Stimulated activated naive CD8-positive, alpha-beta T cell treated with anti-CD3 and anti-CD28 coated beads, Interleukin-15, amount 100 ng/mL, for 72 hours (primary cell): ENCODE data around the gene PPP1R3E.
"Not testable (repeated sequence)": the region's sequence is repeated elsewhere in the genome, so short reads cannot be mapped to it uniquely, and the experiment has no call there.

Source experiments
- ATAC-seq: fragments of 150-1000 bp; cut with Tn5 transposase; 2 replicates; pipeline ENCODE4 v1.10.0; 2021; ENCODE audit warnings: mild to moderate bottlenecking, moderate library complexity
- DNase-seq, 2 donors: peaks; one replicate each; pipeline ENCODE4 v3.0.0; 2021 to 2022
- H3K27ac Mint-ChIP-seq, 2 donors: one replicate each; pipeline ENCODE4 v1.8.0; 2022; ENCODE audit warnings: mild to moderate bottlenecking in 2 of 2, mixed read lengths in 2 of 2, moderate library complexity in 2 of 2
- H3K27me3 Mint-ChIP-seq: one replicate; pipeline ENCODE4 v1.8.0; 2022; ENCODE audit warnings: mixed read lengths
- H3K4me1 Mint-ChIP-seq: one replicate; pipeline ENCODE4 v1.8.0; 2022; ENCODE audit warnings: mild to moderate bottlenecking, mixed read lengths
- H3K4me3 Mint-ChIP-seq, 2 donors: one replicate each; pipeline ENCODE4 v1.8.0; 2022; ENCODE audit warnings: mild to moderate bottlenecking in 2 of 2, mixed read lengths in 2 of 2, moderate library complexity in 1 of 2
- H3K9me3 Mint-ChIP-seq, 2 donors: one replicate each; pipeline ENCODE4 v1.8.0; 2022; ENCODE audit warnings: mixed read lengths in 2 of 2

Gene PPP1R3E

DNA sequence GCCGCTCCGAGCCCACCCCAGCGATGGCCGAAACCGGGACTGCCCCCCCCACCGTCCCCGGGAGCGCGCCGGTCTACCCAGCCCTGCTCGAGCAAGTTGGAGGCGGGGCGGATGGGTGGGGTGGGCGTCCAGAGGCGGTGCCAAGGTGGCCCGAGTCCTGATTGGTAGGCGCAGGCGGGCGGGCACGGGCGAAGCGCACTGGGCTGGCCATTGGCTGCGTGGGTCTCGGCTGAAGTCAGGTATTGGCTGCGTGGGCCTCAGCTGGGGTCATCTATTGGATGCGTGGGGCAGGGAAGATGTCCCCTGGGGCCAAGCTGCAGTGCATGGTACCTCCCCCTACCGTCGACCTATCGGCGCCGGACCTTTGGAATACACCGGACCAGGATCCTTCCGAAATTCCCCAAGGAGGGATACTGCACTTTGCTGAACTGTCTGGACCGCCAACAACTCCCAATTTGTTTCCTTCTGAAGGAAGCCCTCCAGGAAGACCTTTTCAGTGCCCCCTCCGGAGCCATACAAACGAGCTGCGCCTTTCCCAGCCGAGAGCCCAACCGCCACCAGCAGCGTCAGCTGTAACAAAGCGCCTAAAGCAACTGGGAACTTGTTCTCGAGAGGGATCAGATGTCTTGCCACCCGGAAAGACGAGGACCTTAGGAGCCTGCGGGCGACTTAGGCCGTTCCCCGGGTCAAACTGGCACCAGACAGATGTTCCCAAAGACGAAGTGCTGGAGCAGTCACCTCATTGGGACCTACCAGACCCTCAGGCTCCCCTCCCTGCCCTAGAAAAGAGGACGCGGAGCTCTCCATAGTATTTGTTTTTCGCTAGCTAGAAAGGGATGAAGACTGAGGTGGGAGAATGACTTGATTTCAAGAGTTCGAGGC, 16.4 kb downstream of the PPP1R3E start, which contains the start of gene HOMEZ:
TSS of gene HOMEZ (minus strand) at position 113 of the 882 bp plus-strand sequence. CDS start 180 bp downstream, outside the sequence.
- Mint-ChIP-seq H3K4me3 (peak within 1 kb of the TSS; percentile 89 to 94), H3K4me1 (peaks cover 31% of the 10 kb centered on the region), H3K27me3 (no peaks in the 10 kb centered on the region), H3K9me3 (no peaks in the 10 kb centered on the region), H3K27ac (peak within 1 kb of the TSS; percentile 92 to 93)
- peak; percentile 97 to 98 for DNase-seq
- ATAC-seq, result peak; percentile 99

DNA sequence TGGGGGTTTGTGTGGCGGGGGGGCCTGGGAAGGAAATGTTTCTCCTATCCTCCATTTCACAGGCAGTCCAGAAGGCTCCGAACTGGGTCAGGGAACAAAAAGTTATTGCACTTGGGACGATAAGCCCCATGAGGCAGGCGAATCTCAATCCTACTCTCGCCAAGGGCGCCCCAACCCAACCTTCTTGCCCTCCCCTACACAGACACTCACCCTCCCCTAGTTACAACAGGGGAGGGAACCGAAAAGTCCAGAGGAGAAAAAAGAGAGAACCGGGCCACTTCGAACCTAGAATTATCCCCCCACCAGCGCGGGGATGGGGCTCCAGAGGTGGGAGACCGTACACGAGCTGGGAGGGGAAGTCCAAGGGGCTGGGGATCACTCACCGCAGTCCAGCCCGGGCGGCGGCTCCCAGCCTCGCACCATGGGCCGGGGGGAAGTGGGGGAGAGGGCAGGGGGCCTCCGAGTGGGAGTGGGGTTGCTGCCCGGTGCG, 17.1 kb downstream of the PPP1R3E start:
- H3K4me3 Mint-ChIP-seq, result peak overlapping the region; percentile 89 to 94
- H3K27ac Mint-ChIP-seq, result peak overlapping the region; percentile 71 to 91
- H3K4me1 Mint-ChIP-seq, result peaks cover 31% of the 10 kb centered on the region
- H3K27me3 Mint-ChIP-seq, result no peaks in the 10 kb centered on the region
- ATAC-seq (peak; percentile 56), DNase-seq (no peak)
- H3K9me3 Mint-ChIP-seq, result no peaks in the 10 kb centered on the region

DNA sequence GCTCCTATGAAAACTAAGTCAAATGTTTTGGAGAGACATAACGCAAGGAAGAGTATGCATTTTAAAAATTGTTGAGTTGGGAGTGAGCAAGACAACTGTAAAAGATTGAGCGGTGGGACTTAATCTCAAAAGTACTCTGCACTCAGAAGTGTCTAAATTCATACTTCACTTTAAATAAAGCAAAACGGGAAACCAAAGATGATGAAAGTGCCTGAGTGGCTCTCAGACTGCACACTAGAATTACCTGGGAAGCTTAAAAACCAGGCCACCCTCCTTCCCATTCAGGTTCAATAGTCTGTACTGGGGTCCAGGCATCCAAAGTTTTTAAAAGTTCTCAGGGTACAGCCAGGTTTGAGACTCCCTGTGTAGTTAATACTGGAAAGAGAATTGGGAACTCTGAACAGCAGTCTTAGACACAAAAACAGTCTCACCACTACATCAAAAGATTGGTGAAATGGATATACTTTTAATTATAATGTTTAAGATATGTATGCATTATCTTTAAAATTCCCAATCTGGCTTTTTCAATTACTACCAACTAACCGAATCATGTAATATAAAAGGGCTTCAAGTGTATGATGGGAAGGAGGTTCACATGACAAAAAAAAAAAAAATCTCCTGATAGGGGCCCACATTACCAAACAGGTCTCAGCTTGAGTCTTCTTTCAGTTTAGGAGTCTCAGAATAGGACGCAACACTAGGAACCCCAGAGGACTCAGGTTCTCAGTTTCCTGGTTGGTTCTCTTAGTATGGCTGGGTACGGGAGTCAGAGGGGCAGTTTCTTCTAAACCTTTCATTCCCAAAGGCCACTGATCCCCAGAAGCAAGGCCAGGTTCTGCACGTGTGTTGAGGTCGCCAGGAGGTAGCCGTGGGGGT, 17.8 kb downstream of the PPP1R3E start:
- H3K4me1 Mint-ChIP-seq, result peaks cover 31% of the 10 kb centered on the region
- H3K9me3 Mint-ChIP-seq, result no peaks in the 10 kb centered on the region
- no peak for ATAC-seq
- peak overlapping the region; percentile 89 to 94 for H3K4me3 Mint-ChIP-seq
- H3K27ac Mint-ChIP-seq, result peak overlapping the region; percentile 91 to 93
- DNase-seq, result no peak
- no peaks in the 10 kb centered on the region for H3K27me3 Mint-ChIP-seq

DNA sequence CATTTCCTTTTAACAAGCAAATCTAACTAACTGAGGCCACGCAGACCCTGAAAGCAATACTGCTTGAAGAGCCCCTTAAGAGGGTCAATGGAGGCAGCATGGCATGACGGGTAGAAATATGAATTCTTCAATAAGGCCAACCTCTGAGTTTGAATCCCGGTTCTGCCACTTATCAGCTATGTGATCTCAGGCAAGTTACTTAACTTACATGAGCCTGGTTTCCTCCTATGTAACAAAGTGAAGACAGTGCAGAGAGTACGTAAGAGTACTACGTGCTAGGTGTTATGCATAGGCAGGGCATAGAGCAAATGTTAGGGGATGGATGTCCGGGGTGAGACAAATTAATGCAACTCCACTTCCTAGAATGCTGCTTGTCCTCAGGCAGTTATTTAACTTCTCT, 21.4 kb downstream of the PPP1R3E start:
- DNase-seq (no peak), ATAC-seq (no peak)
- H3K27me3 Mint-ChIP-seq, result no peaks in the 10 kb centered on the region
- peaks cover 23% of the 10 kb centered on the region for H3K4me1 Mint-ChIP-seq
- H3K27ac Mint-ChIP-seq, result no peak overlapping the region
- no peak overlapping the region for H3K4me3 Mint-ChIP-seq
- no peaks in the 10 kb centered on the region for H3K9me3 Mint-ChIP-seq

DNA sequence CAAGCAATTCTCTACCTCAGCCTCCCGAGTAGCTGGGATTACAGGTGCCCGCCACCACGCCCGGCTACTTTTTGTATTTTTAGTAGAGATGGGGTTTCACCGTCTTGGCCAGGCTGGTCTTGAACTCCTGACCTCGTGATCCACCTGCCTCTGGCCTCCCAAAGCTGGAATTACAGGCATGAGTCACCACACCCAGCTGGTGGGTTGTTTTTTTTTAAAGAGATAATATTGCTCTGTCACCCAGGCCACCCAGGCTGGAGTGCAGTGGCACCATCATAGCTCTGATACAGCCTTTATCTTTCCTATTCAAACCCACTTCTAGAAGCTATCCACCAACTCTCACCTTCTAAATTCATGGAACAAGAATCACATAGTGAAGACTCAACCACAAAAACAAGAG, 24.7 kb downstream of the PPP1R3E start:
- H3K4me3 Mint-ChIP-seq, H3K27ac Mint-ChIP-seq, H3K4me1 Mint-ChIP-seq, H3K27me3 Mint-ChIP-seq, H3K9me3 Mint-ChIP-seq, DNase-seq, ATAC-seq: not testable (repeated sequence)

DNA sequence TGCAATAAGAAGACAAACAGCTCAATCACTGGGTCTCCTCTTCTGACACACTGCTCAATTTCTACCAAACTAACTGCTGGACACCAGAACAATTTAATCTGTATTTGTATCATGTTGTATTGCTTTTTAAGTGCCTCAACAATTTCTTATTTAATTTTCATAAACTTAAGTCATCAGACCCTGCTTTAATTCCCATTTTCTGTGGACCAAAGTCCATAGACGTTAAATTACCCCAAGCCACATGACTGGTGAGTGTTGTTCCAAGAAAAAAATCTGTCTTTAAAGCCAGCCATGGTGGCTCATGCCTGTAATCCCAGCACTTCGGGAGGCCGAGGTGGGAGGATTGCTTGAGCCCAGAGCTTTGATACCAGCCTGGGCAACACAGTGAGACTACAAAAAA, 25.5 kb downstream of the PPP1R3E start:
- H3K9me3 Mint-ChIP-seq, result no peaks in the 10 kb centered on the region
- ATAC-seq (no peak), DNase-seq (no peak)
- no peaks in the 10 kb centered on the region for H3K27me3 Mint-ChIP-seq
- H3K4me1 Mint-ChIP-seq, result no peaks in the 10 kb centered on the region
- no peak overlapping the region for H3K4me3 Mint-ChIP-seq
- no peak overlapping the region for H3K27ac Mint-ChIP-seq

DNA sequence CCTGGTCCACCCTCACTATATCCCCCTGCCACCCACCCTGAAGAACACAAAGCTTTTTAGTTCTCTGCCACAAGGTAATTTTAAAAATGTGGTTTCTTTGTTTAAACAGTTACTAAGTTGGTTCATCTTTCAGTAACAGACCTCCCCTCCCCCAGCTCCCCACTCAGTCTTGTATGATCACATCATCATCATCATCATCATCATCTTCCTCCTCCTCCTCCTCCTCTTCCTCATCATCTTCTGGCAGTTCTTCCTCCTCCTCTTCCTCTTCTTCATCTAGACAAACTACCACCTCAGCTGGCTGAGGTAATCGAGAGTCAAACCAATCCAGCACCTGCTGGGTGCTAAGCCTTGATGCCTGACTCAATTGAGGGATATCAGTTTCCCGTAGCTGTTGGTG, 27.2 kb downstream of the PPP1R3E start:
- no peak for DNase-seq
- Mint-ChIP-seq H3K9me3 (no peaks in the 10 kb centered on the region), H3K4me1 (no peaks in the 10 kb centered on the region), H3K27ac (peak overlapping the region in 1 of 2 donors; percentile 1), H3K27me3 (no peaks in the 10 kb centered on the region), H3K4me3 (no peak overlapping the region)
- ATAC-seq, result no peak

DNA sequence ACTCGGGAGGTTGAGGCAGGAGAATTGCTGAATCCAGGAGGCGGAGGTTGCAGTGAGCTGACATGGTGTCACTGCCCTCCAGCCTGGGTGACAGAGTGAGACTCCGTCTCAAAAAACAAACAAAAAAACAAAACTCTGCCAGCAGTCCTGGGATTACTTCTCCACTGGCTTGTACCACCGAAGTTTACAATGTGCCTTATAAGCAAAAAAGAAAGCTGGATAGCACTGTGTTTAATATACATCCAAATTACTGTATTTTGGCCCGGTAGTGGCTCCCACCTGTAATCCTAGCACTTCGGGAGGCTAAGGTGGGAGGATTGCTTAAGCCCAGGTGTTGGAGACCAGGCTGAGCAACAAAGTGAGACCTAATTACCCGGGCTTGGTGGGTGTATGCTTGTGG, 33.5 kb downstream of the PPP1R3E start:
- H3K27ac Mint-ChIP-seq, result no peak overlapping the region
- no peak for ATAC-seq

DNA sequence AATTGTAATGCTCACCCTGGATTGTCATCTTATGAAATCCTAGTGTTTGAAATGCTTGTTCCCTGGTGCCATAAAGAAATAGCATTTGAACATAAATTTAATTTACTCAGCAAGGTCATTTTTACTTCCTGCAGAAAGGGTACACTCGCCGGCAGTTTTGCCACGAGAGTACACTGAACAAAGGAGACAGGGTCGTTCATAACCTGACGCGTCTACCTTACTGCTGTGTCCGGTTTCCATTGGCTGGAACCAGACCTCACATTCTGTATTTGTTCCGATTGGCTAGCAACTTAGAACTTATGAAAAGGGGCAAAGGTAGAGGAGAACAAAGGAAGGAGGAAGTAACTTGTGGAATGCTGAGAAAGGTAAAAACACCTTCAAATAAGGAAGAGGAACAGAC, 41.8 kb downstream of the PPP1R3E start:
- H3K4me3 Mint-ChIP-seq, DNase-seq, H3K4me1 Mint-ChIP-seq, H3K27ac Mint-ChIP-seq, ATAC-seq, H3K9me3 Mint-ChIP-seq: not testable (repeated sequence)
- peaks cover 71% of the 10 kb centered on the region for H3K27me3 Mint-ChIP-seq

More for the DNA sequence above, 33.5 kb downstream of the PPP1R3E start:
- Mint-ChIP-seq H3K4me3 (no peak overlapping the region), H3K4me1 (no peaks in the 10 kb centered on the region), H3K9me3 (no peaks in the 10 kb centered on the region), H3K27me3 (peaks cover 11% of the 10 kb centered on the region)
- DNase-seq, result no peak

DNA sequence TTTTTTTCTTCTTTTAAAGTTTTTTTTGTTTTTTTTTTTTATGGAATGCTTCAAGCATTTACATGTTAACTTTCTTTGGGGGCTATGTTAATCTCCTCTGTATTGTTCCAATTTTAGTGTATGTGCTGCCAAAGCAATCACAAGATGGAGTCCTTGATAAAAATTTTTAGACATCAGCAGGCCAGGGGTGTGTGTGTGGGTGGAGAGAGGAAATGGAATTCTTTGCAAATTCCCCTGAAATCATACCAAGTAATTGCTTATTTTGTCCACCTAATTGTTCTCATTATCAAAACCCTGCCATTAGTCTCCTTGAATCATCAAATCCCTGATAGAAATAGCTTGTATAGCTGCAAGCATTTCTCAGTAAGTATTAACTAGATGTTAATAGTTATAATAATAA, 43.2 kb downstream of the PPP1R3E start:
- Mint-ChIP-seq H3K4me1 (no peaks in the 10 kb centered on the region), H3K27me3 (peaks cover 63% of the 10 kb centered on the region), H3K9me3 (no peaks in the 10 kb centered on the region), H3K27ac (no peak overlapping the region), H3K4me3 (no peak overlapping the region)
- DNase-seq, result no peak
- ATAC-seq, result no peak

DNA sequence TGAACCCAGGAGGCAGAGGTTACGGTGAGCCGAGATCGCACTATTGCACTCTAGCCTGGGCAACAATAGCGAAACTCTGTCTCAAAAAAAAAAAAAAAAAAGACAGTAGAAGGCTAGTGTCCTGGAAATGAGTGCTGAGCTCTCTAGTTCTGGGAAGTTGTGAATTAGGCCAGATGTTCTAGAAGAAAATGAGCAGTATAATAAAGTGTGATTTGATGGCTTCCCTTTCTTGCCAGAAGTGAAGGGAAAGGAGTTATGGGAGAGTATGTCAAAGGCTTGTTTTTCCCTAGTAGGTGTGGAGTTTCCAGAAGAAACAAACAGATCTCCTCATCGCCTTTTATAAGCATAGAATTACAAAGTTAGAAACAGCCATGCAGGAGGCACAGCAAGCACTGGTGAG, 44.4 kb downstream of the PPP1R3E start:
- H3K27ac Mint-ChIP-seq, result no peak overlapping the region
- ATAC-seq (no peak), DNase-seq (no peak)
- no peaks in the 10 kb centered on the region for H3K4me1 Mint-ChIP-seq
- H3K27me3 Mint-ChIP-seq, result peaks cover 57% of the 10 kb centered on the region
- no peaks in the 10 kb centered on the region for H3K9me3 Mint-ChIP-seq
- no peak overlapping the region for H3K4me3 Mint-ChIP-seq

DNA sequence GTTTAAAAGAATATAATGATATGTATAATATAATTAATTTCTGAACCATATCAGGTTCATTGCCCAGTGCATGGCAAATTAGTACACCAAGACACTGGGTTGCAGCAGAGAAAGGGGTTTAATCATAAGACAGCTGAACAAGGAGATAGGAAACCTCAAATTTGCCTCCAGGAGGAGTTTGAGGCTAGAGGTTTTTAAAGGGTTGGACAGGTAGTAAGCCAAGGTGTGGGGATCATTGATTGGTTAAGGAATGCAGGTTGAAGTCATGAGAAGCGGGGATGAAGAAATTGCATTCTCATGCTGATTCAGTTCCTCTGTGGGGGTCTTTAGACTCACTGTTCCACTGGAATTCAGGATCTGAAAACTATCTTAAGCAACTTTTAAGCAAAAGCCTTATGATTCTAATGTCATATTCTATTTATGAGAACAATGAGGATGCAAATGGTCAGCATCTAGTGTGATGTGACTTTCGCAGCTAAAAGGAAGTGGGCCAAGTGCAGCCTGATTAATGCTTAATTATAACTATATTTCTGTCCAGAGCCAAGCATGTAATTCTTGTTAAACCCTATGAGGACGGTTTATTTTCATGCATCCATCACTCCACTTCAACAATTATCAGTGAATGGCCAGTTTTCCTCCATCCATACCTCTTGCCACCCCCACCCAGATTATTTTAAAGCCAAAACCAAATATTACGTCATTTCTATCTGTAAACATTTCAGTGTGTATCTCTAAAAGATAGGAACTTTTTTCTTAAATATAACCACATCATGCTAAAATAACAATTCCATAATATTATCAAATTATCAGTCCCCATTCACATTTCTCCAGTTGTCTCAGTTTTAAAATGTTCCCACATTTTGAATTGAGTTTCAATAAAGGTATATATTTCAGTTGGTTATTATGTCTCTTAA, 50.0 kb downstream of the PPP1R3E start:
- ATAC-seq (no peak), DNase-seq (no peak)
- Mint-ChIP-seq H3K4me3 (no peak overlapping the region), H3K27me3 (peaks cover 27% of the 10 kb centered on the region), H3K4me1 (no peaks in the 10 kb centered on the region), H3K27ac (no peak overlapping the region), H3K9me3 (no peaks in the 10 kb centered on the region)

DNA sequence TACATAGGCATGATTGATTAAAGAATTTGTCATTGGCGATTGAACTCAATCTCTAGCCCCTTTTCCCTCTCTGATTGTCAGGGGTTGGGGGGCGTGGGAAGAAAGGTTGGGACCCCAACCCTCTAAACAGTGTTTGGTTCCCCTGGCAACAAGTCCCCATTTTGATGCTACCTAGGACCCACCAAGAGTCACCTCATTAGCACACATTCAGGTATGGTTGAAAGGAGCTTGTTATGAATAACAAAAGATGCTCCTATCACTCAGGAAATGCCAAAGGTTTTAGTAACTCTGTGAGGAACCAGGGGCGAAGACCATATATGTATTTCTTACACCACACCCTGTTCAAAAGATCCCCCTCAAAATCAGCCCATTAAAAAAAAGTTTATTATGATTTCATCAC, 50.7 kb downstream of the PPP1R3E start:
- H3K4me3 Mint-ChIP-seq, result no peak overlapping the region

DNA sequence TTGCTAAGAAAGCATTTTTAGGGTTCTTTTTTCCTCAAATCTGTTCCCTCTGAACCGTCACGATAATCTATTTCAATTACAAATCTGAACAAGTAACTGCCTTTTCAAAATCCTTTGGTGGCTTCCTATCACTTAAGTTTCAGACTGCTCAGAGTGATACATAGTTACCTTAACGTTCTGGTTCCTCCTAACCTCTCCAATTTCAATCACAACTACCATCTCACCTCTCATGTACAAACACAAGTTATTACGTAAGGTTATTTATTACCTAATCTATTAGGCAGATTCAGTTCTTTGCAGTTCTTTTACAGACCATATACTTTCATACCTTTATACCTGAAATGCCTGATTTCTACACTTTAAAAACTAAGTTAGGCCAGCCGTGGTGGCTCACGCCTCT, 52.8 kb downstream of the PPP1R3E start:
- DNase-seq (no peak), ATAC-seq (no peak)
- Mint-ChIP-seq H3K4me3 (no peak overlapping the region), H3K4me1 (no peaks in the 10 kb centered on the region), H3K9me3 (no peaks in the 10 kb centered on the region), H3K27ac (no peak overlapping the region), H3K27me3 (peaks cover 25% of the 10 kb centered on the region)

More for the DNA sequence above, 50.7 kb downstream of the PPP1R3E start:
- H3K27me3 Mint-ChIP-seq, result peaks cover 25% of the 10 kb centered on the region
- H3K9me3 Mint-ChIP-seq, result no peaks in the 10 kb centered on the region
- no peaks in the 10 kb centered on the region for H3K4me1 Mint-ChIP-seq
- no peak overlapping the region for H3K27ac Mint-ChIP-seq
- ATAC-seq, result no peak
- DNase-seq, result no peak

DNA sequence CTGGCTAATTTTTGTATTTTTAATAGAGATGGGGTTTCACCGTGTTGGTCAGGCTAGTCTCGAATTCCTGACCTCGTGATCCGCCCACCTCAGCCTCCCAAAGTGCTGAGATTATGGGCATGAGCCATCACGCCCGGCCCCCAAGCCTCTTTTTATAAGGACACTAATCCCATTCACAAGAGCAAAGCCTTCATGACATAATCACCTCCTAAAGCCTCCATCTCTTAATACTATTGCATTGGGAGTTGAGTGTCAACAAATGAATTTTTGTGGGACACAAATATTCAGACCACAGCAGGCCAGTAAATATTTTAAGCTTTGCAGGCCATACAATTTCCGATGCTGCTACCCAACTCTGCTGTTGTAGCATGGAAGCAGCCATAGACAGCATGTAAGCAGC, 54.1 kb downstream of the PPP1R3E start:
- peaks cover 24% of the 10 kb centered on the region for H3K27me3 Mint-ChIP-seq
- no peaks in the 10 kb centered on the region for H3K9me3 Mint-ChIP-seq
- no peak for ATAC-seq

More for the DNA sequence above, 54.1 kb downstream of the PPP1R3E start:
- H3K27ac Mint-ChIP-seq, result no peak overlapping the region
- H3K4me1 Mint-ChIP-seq, result no peaks in the 10 kb centered on the region
- H3K4me3 Mint-ChIP-seq, result no peak overlapping the region
- DNase-seq, result no peak
